Stimulated activated CD4-positive, alpha-beta T cell treated with anti-CD3 and anti-CD28 coated beads, TNF-alpha, amount 100 ng/mL, for 48 hours (primary cell): ENCODE measurements around the gene INTS1.
"Not testable (repeated sequence)": the region's sequence is repeated elsewhere in the genome, so short reads cannot be mapped to it uniquely, and the experiment has no call there.

ENCODE experiments used
- DNase-seq, 3 donors: peaks; one replicate each; pipeline ENCODE4 v3.0.0-alpha.2; 2020; ENCODE audit warnings: low read depth in 3 of 3

The INTS1 gene

GRCh38 chr7:1531979-1532455 lies 27.8 kb upstream of the INTS1 start:
- DNase-seq, result no peak

GRCh38 chr7:1531263-1531978 lies 27.2 kb upstream of the INTS1 start:
- no peak for DNase-seq

GRCh38 chr7:1530946-1531262 lies 26.7 kb upstream of the INTS1 start:
- no peak for DNase-seq

GRCh38 chr7:1529383-1530116 lies 25.4 kb upstream of the INTS1 start:
- no peak for DNase-seq

- DNase-seq, result no peak
These were observed 22.1 kb upstream of the INTS1 start for GRCh38 chr7:1526271-1526754.

GRCh38 chr7:1525409-1525808 lies 21.2 kb upstream of the INTS1 start:
- DNase-seq, result no peak

- no peak for DNase-seq
These were observed 19.7 kb upstream of the INTS1 start for GRCh38 chr7:1523844-1524243.

- no peak for DNase-seq
These were observed 19.0 kb upstream of the INTS1 start for GRCh38 chr7:1523208-1523607.

GRCh38 chr7:1521456-1521855 lies 17.3 kb upstream of the INTS1 start:
- DNase-seq, result no peak

- DNase-seq, result no peak
These were observed 16.5 kb upstream of the INTS1 start for GRCh38 chr7:1520539-1521234.

- not testable (repeated sequence) for DNase-seq
These were observed 15.2 kb upstream of the INTS1 start for GRCh38 chr7:1519322-1519922.

- no peak for DNase-seq
These were observed 12.5 kb upstream of the INTS1 start for GRCh38 chr7:1516586-1517251.

GRCh38 chr7:1515509-1515967 lies 11.3 kb upstream of the INTS1 start:
- not testable (repeated sequence) for DNase-seq

- DNase-seq, result no peak
These were observed 10.8 kb upstream of the INTS1 start for GRCh38 chr7:1514995-1515401.

GRCh38 chr7:1514407-1514806 lies 10.2 kb upstream of the INTS1 start:
- DNase-seq, result no peak

GRCh38 chr7:1513657-1514095 lies 9.5 kb upstream of the INTS1 start:
- DNase-seq, result no peak

- DNase-seq, result peak in 1 of 3 donors; percentile 27
These were observed 8.8 kb upstream of the INTS1 start for GRCh38 chr7:1512781-1513656.

GRCh38 chr7:1511444-1512422 lies 7.5 kb upstream of the INTS1 start:
- DNase-seq, result no peak

GRCh38 chr7:1510780-1511154 lies 6.6 kb upstream of the INTS1 start:
- DNase-seq, result no peak
